ENCODE data around the gene AFF4. TPM values are rescaled to one million over a fixed set of nuclear protein-coding genes. Genes with fewer than 3 reads are reported as not detected.
"Not testable (repeated sequence)": the region's sequence is repeated elsewhere in the genome, so short reads cannot be mapped to it uniquely, and the experiment has no call there.

AFF4 gene
- total and polyA plus RNA-seq, 2 experiments from 2014 or later: 31.3 to 46.3 TPM

DNA sequence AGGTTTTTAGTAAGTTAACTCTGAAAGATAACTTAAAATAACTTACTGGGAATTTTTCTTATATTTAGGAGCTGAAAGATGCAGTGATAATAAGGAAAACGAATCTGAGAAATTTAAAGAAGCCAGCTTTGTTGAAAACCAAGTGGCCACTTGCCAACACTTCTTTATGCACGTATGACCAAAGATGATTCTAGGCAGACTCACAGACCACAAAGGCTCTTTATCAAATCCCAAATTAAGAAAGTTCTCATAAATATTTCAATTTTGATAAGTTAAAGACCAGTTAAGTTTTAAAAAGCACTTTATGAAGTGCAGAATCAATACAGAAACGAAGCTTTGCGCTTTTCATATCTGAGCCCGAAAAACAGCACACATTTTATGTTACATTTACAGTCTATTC is 1.5 kb downstream of the AFF4 start (continued):
- TF ChIP-seq CTCF (conservative IDR thresholded peaks at IDR 0.05; ENCODE audit: low read depth in 2 of 2): no peak

GRCh38 chr5:132961123-132961815 is 2.2 kb downstream of the AFF4 start:
- Histone ChIP-seq H3K4me3 (peak overlapping the region; percentile 70), H3K79me2 (replicated peaks; ENCODE audit: insufficient read depth) (peaks cover 72% of the 10 kb centered on the region), H3K4me2 (peak overlapping the region; percentile 78), H4K20me1 (replicated peaks; ENCODE audit: insufficient read depth) (peaks cover 22% of the 10 kb centered on the region)
- peak overlapping the region; percentile 99 for H3K4me3 Mint-ChIP-seq
- H2AFZ ChIP-seq; H3K27me3 ChIP-seq (ENCODE audit: insufficient read depth); H3K27me3 Mint-ChIP-seq (ENCODE audit: insufficient read depth, low read depth, poor library complexity); DNase-seq (ENCODE audit: low spot score); H3K36me3 Mint-ChIP-seq (ENCODE audit: low read depth); H3K27ac Mint-ChIP-seq; H3K27ac ChIP-seq (ENCODE audit: low read depth); H3K36me3 ChIP-seq (ENCODE audit: insufficient read depth); H3K4me1 Mint-ChIP-seq; ATAC-seq; H3F3A ChIP-seq (replicated peaks; ENCODE audit: low read depth); H3K9me2 ChIP-seq (ENCODE audit: insufficient read depth); H3K9me3 Mint-ChIP-seq; H3K4me1 ChIP-seq (ENCODE audit: insufficient read depth): not testable (repeated sequence)

- not testable (repeated sequence) for H3K9me3 Mint-ChIP-seq; H3K4me2 ChIP-seq; DNase-seq (ENCODE audit: low spot score); ATAC-seq; H2AFZ ChIP-seq; H3K9me2 ChIP-seq (ENCODE audit: insufficient read depth); H3K4me1 ChIP-seq (ENCODE audit: insufficient read depth); H3K4me3 ChIP-seq; H3K4me3 Mint-ChIP-seq; H3K27ac ChIP-seq (ENCODE audit: low read depth); H3K27me3 Mint-ChIP-seq (ENCODE audit: insufficient read depth, low read depth, poor library complexity); H3K27ac Mint-ChIP-seq; H3F3A ChIP-seq (replicated peaks; ENCODE audit: low read depth); H3K4me1 Mint-ChIP-seq; H3K27me3 ChIP-seq (ENCODE audit: insufficient read depth); H3K36me3 ChIP-seq (ENCODE audit: insufficient read depth)
- Histone ChIP-seq H4K20me1 (replicated peaks; ENCODE audit: insufficient read depth) (peaks cover 54% of the 10 kb centered on the region), H3K79me2 (replicated peaks; ENCODE audit: insufficient read depth) (peaks cover 100% of the 10 kb centered on the region)
- peaks cover 14% of the 10 kb centered on the region for H3K36me3 Mint-ChIP-seq (ENCODE audit: low read depth)
These were observed 7.2 kb downstream of the AFF4 start for GRCh38 chr5:132956166-132956799.

- Mint-ChIP-seq H3K27me3 (ENCODE audit: insufficient read depth, low read depth, poor library complexity) (peaks cover 6% of the 10 kb centered on the region), H3K36me3 (ENCODE audit: low read depth) (peaks cover 15% of the 10 kb centered on the region), H3K4me3 (no peak overlapping the region), H3K4me1 (peaks cover 8% of the 10 kb centered on the region), H3K9me3 (no peaks in the 10 kb centered on the region), H3K27ac (no peak overlapping the region)
- H2AFZ ChIP-seq: no peak overlapping the region
- ATAC-seq: no peak
- H3K27me3 ChIP-seq (ENCODE audit: insufficient read depth): no peaks in the 10 kb centered on the region
- DNase-seq (ENCODE audit: low spot score): no peak
- H3K36me3 ChIP-seq (ENCODE audit: insufficient read depth): no peaks in the 10 kb centered on the region; the same call in 1 of the 2 replicates
- H3K4me3 ChIP-seq: no peak overlapping the region
- H3K4me1 ChIP-seq (ENCODE audit: insufficient read depth): peaks cover 3% of the 10 kb centered on the region; the same call in 1 of the 2 replicates
- H3K9me2 ChIP-seq (ENCODE audit: insufficient read depth): no peaks in the 10 kb centered on the region
- no peak overlapping the region for H3K4me2 ChIP-seq
- H3K79me2 ChIP-seq (replicated peaks; ENCODE audit: insufficient read depth): peaks cover 100% of the 10 kb centered on the region
- H3F3A ChIP-seq (replicated peaks; ENCODE audit: low read depth): no peaks in the 10 kb centered on the region
- H3K27ac ChIP-seq (ENCODE audit: low read depth): peak overlapping the region; percentile 59; the same call in 1 of the 2 replicates
- H4K20me1 ChIP-seq (replicated peaks; ENCODE audit: insufficient read depth): peaks cover 42% of the 10 kb centered on the region
- TF ChIP-seq CREB1 (CRISPR knock-in tag; IDR thresholded peaks at IDR 0.05; ENCODE audit: low read depth) (no peak), EZH2phosphoT487 (IDR thresholded peaks at IDR 0.05; ENCODE audit: unreplicated experiment) (no peak), ETS1 (IDR thresholded peaks at IDR 0.05) (no peak), ZNF331 (CRISPR knock-in tag; IDR thresholded peaks at IDR 0.05; ENCODE audit: low read depth) (no peak), ZNF114 (CRISPR knock-in tag; IDR thresholded peaks at IDR 0.05) (no peak)
These were observed 9.7 kb downstream of the AFF4 start for GRCh38 chr5:132953710-132954109.

Measured in GM23338 (cell line).